WTC11 (cell line): Measurements from ENCODE around the gene TPGS1. TPM values are rescaled to one million over a fixed set of nuclear protein-coding genes. Genes with fewer than 3 reads are reported as not detected.

Source experiments
- ATAC-seq: fragments of 200-7000 bp; cut with Tn5 transposase; 2 replicates; pipeline ENCODE4 v1.10.0; 2021; ENCODE audit warnings: mild to moderate bottlenecking, moderate library complexity
- CTCF ChIA-PET: fragments of 300-600 bp; sonication (Branson Sonifier 250); formaldehyde crosslinking; loops from one replicate; lab custom pipeline; 2021; ENCODE audit warnings: antibody characterized with exemption; lab: Charles Lee
- POLR2A ChIA-PET: fragments of 350-600 bp; sonication (Branson Sonifier 250); formaldehyde crosslinking; loops from one replicate; lab custom pipeline; 2021; ENCODE audit warnings: antibody characterized with exemption; lab: Charles Lee
- DNase-seq: peaks from one replicate; pipeline ENCODE4 v3.0.0; 2021; ENCODE audit warnings: low spot score
- H3K27ac Mint-ChIP-seq: 2 replicates; pipeline ENCODE4 v1.8.0; 2021; ENCODE audit warnings: mixed read lengths
- H3K27me3 Mint-ChIP-seq: 2 replicates; pipeline ENCODE4 v1.8.0; 2021; ENCODE audit warnings: low read depth, mild to moderate bottlenecking, moderate library complexity, mixed read lengths
- H3K36me3 Mint-ChIP-seq: 2 replicates; pipeline ENCODE4 v1.8.0; 2021; ENCODE audit warnings: mixed read lengths
- H3K4me1 Mint-ChIP-seq: 2 replicates; pipeline ENCODE4 v1.8.0; 2022; ENCODE audit warnings: mixed read lengths
- H3K4me3 Mint-ChIP-seq: 2 replicates; pipeline ENCODE4 v1.8.0; 2021; ENCODE audit warnings: mild to moderate bottlenecking, moderate library complexity, mixed read lengths
- H3K9me3 Mint-ChIP-seq: 2 replicates; pipeline ENCODE4 v1.8.0; 2021; ENCODE audit warnings: mixed read lengths
- CBFB ChIP-seq: sonication (generic); formaldehyde crosslinking; IDR thresholded peaks from 2 replicates; pipeline ENCODE4 v1.8.1; 2022; ENCODE audit warnings: mild to moderate bottlenecking, low read depth, missing genetic modification reagents
- CREM ChIP-seq: sonication (generic); formaldehyde crosslinking; IDR thresholded peaks from 2 replicates; pipeline ENCODE4 v1.8.1; 2022; ENCODE audit warnings: mild to moderate bottlenecking, missing genetic modification reagents, moderate library complexity
- ESRRA ChIP-seq: sonication (generic); formaldehyde crosslinking; IDR thresholded peaks from 2 replicates; pipeline ENCODE4 v1.8.1; 2022; ENCODE audit warnings: mild to moderate bottlenecking, missing genetic modification reagents, borderline replicate concordance
- FOXK1 ChIP-seq: sonication (generic); formaldehyde crosslinking; IDR thresholded peaks from 2 replicates; pipeline ENCODE4 v1.8.0; 2022; ENCODE audit warnings: mild to moderate bottlenecking, moderate library complexity, missing genetic modification reagents
- FOXP1 ChIP-seq: sonication (generic); formaldehyde crosslinking; IDR thresholded peaks from 2 replicates; pipeline ENCODE4 v1.8.0; 2022; ENCODE audit warnings: missing genetic modification reagents, mild to moderate bottlenecking, moderate library complexity, borderline replicate concordance
- PRRX2 ChIP-seq: fragments of 250-450 bp; sonication (Bioruptor Pico); IDR thresholded peaks from 2 replicates; pipeline ENCODE4 v1.8.0; 2021; ENCODE audit warnings: mild to moderate bottlenecking
- RELA ChIP-seq: sonication (generic); formaldehyde crosslinking; IDR thresholded peaks from 2 replicates; pipeline ENCODE4 v1.8.1; 2022; ENCODE audit warnings: missing genetic modification reagents, mild to moderate bottlenecking, borderline replicate concordance
- TEAD1 ChIP-seq: sonication (generic); formaldehyde crosslinking; IDR thresholded peaks from 2 replicates; pipeline ENCODE4 v1.8.0; 2022; ENCODE audit warnings: mild to moderate bottlenecking, missing genetic modification reagents
- ZNF263 ChIP-seq: sonication (generic); formaldehyde crosslinking; IDR thresholded peaks from 2 replicates; pipeline ENCODE4 v1.8.1; 2022; ENCODE audit warnings: low read depth, mild to moderate bottlenecking, moderate library complexity, missing genetic modification reagents
- ZNF396 ChIP-seq: fragments of 250-450 bp; sonication (Bioruptor Pico); IDR thresholded peaks from 2 replicates; pipeline ENCODE4 v1.8.0; 2021; ENCODE audit warnings: mild to moderate bottlenecking, moderate library complexity, borderline replicate concordance
- ZNF416 ChIP-seq: fragments of 250-450 bp; sonication (Bioruptor Pico); IDR thresholded peaks from 2 replicates; pipeline ENCODE4 v1.9.0; 2021; ENCODE audit warnings: mild to moderate bottlenecking, inconsistent platforms
- total RNA-seq: library from RNA; stranded (reverse); gene quantifications from 3 replicates; pipeline ENCODE4 v1.2.3, GENCODE V29; 2021
- TF ChIP-seq, protein P1 (sequence below): fragments of 250-450 bp; sonication (Bioruptor Pico); IDR thresholded peaks from 2 replicates; pipeline ENCODE4 v1.8.0; 2021; ENCODE audit warnings: mild to moderate bottlenecking
- TF ChIP-seq, protein P2 (sequence below): sonication (generic); formaldehyde crosslinking; IDR thresholded peaks from 2 replicates; pipeline ENCODE4 v1.8.1; 2023; ENCODE audit warnings: mild to moderate bottlenecking, missing genetic modification reagents, moderate library complexity
- TF ChIP-seq, protein P3 (sequence below): sonication (generic); formaldehyde crosslinking; IDR thresholded peaks from 2 replicates; pipeline ENCODE4 v1.8.0; 2022; ENCODE audit warnings: mild to moderate bottlenecking, missing genetic modification reagents
- TF ChIP-seq, protein P4 (sequence below): sonication (generic); formaldehyde crosslinking; IDR thresholded peaks from 2 replicates; pipeline ENCODE4 v1.8.1; 2022; ENCODE audit warnings: mild to moderate bottlenecking, moderate library complexity, missing genetic modification reagents
- TF ChIP-seq, protein P5 (sequence below): sonication (generic); formaldehyde crosslinking; IDR thresholded peaks from 2 replicates; pipeline ENCODE4 v1.8.1; 2023; ENCODE audit warnings: mild to moderate bottlenecking, missing genetic modification reagents, borderline replicate concordance
- TF ChIP-seq, protein P6 (sequence below): sonication (generic); formaldehyde crosslinking; IDR thresholded peaks from 2 replicates; pipeline ENCODE4 v1.8.1; 2022; ENCODE audit warnings: low read depth, missing genetic modification reagents, borderline replicate concordance
- TF ChIP-seq, protein P7 (sequence below): sonication (generic); formaldehyde crosslinking; IDR thresholded peaks from 2 replicates; pipeline ENCODE4 v1.8.1; 2022; ENCODE audit warnings: mild to moderate bottlenecking, missing genetic modification reagents, moderate library complexity, borderline replicate concordance
- TF ChIP-seq, protein P8 (sequence below): sonication (generic); formaldehyde crosslinking; IDR thresholded peaks from 2 replicates; pipeline ENCODE4 v1.8.0; 2022; ENCODE audit warnings: mild to moderate bottlenecking, missing genetic modification reagents
- TF ChIP-seq, protein P9 (sequence below): sonication (generic); formaldehyde crosslinking; IDR thresholded peaks from 2 replicates; pipeline ENCODE4 v1.8.1; 2023; ENCODE audit warnings: mild to moderate bottlenecking, missing genetic modification reagents

Gene TPGS1
- total RNA-seq, 1 experiment from 2014 or later: 18.8 TPM

DNA sequence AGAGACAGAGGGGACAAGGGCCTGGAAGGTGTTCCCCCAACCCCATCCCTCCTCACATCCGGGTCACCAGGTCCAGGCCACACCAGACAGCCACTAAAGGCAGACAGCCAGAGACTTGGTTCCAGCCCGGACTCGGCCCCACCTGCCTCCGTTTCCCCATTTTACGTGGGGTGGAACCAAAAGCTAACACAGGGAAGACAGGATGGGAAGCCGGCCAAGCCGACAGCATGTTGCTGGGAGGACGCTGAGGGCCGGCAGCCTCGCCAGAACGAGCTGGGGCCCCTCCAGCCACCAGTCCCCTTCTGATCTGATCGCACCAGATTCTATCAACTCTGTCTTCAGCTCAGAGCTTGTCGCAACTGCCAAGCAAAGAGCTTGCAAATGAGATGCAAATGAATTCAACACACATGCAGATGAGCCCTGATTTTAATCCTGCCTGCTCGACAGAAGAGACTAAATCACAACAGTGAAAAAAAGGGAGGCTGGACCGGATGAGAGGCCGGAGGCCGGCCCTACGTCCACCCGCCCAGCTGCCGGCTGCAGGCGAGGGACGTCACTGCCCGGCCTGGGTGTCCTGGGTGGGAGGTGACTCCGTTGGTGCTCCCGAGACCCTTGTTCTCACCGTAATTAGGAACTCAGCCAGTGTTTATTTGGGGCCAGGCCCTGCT, 28.9 kb upstream of the TPGS1 start:
- no peak for ATAC-seq
- H3K4me1 Mint-ChIP-seq: no peaks in the 10 kb centered on the region; the same call in 1 of the 2 replicates
- peaks cover 23% of the 10 kb centered on the region for H3K9me3 Mint-ChIP-seq
- ChIA-PET CTCF (interaction anchor here (1.0 to 2.3 kb wide), 8 partner anchors 17 to 168 kb away, joined by 3 to 15 read pairs (median 4); partner anchors contain the start of genes C2CD4C and SHC2), POLR2A (interaction anchor here (0.8 to 1.5 kb wide), 2 partner anchors 11 to 29 kb away, joined by 3 to 4 read pairs; no protein-coding TSS in a partner anchor)
- peaks cover 8% of the 10 kb centered on the region for H3K36me3 Mint-ChIP-seq
- no peak overlapping the region for H3K27ac Mint-ChIP-seq
- H3K4me3 Mint-ChIP-seq: no peak overlapping the region
- DNase-seq: no peak
- H3K27me3 Mint-ChIP-seq: peaks cover 14% of the 10 kb centered on the region; the same call in 1 of the 2 replicates
- TF ChIP-seq, protein P1, sequence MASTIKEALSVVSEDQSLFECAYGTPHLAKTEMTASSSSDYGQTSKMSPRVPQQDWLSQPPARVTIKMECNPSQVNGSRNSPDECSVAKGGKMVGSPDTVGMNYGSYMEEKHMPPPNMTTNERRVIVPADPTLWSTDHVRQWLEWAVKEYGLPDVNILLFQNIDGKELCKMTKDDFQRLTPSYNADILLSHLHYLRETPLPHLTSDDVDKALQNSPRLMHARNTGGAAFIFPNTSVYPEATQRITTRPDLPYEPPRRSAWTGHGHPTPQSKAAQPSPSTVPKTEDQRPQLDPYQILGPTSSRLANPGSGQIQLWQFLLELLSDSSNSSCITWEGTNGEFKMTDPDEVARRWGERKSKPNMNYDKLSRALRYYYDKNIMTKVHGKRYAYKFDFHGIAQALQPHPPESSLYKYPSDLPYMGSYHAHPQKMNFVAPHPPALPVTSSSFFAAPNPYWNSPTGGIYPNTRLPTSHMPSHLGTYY: no peak
- no peak for TF ChIP-seq CREM
- TF ChIP-seq, protein P2, sequence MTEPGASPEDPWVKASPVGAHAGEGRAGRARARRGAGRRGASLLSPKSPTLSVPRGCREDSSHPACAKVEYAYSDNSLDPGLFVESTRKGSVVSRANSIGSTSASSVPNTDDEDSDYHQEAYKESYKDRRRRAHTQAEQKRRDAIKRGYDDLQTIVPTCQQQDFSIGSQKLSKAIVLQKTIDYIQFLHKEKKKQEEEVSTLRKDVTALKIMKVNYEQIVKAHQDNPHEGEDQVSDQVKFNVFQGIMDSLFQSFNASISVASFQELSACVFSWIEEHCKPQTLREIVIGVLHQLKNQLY (CRISPR knock-in tag): no peak
- TF ChIP-seq, protein P3, sequence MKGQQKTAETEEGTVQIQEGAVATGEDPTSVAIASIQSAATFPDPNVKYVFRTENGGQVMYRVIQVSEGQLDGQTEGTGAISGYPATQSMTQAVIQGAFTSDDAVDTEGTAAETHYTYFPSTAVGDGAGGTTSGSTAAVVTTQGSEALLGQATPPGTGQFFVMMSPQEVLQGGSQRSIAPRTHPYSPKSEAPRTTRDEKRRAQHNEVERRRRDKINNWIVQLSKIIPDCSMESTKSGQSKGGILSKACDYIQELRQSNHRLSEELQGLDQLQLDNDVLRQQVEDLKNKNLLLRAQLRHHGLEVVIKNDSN (CRISPR knock-in tag): no peak
- TF ChIP-seq TEAD1: no peak
- TF ChIP-seq, protein P4, sequence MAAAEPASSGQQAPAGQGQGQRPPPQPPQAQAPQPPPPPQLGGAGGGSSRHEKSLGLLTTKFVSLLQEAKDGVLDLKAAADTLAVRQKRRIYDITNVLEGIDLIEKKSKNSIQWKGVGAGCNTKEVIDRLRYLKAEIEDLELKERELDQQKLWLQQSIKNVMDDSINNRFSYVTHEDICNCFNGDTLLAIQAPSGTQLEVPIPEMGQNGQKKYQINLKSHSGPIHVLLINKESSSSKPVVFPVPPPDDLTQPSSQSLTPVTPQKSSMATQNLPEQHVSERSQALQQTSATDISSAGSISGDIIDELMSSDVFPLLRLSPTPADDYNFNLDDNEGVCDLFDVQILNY: no peak

DNA sequence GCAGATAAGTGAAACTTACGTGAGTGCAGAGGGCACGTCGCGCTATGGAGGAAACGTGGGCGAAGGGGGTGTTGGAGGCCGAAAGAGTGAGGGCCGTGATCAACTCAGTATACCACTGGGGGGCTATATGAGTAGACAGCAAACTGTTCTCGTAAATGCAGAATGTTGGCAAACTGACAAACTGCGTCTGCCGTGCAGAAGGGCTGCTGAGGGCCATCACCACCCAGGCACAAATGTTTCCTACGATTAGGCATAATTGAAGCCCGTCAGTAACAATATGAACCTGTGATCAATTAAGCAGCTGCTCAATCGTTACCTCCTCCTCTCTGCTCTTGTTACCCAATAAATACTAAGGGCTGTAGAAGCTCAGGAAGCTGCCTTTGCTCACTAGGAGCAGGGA, 28.3 kb upstream of the TPGS1 start:
- Mint-ChIP-seq H3K27me3 (peaks cover 14% of the 10 kb centered on the region; the same call in 1 of the 2 replicates), H3K9me3 (peaks cover 23% of the 10 kb centered on the region), H3K27ac (no peak overlapping the region), H3K4me1 (no peaks in the 10 kb centered on the region; the same call in 1 of the 2 replicates), H3K4me3 (no peak overlapping the region), H3K36me3 (peaks cover 8% of the 10 kb centered on the region)
- ChIA-PET CTCF (interaction anchor here (1.0 to 2.3 kb wide), 7 partner anchors 10 to 169 kb away, joined by 3 to 15 read pairs (median 6); partner anchors contain the start of gene C2CD4C), POLR2A (interaction anchor here (0.8 to 1.5 kb wide), 2 partner anchors 10 to 30 kb away, joined by 3 to 4 read pairs; no protein-coding TSS in a partner anchor)
- ATAC-seq: no peak
- DNase-seq: no peak
- TF ChIP-seq CREM: no peak
- TF ChIP-seq, protein P5, sequence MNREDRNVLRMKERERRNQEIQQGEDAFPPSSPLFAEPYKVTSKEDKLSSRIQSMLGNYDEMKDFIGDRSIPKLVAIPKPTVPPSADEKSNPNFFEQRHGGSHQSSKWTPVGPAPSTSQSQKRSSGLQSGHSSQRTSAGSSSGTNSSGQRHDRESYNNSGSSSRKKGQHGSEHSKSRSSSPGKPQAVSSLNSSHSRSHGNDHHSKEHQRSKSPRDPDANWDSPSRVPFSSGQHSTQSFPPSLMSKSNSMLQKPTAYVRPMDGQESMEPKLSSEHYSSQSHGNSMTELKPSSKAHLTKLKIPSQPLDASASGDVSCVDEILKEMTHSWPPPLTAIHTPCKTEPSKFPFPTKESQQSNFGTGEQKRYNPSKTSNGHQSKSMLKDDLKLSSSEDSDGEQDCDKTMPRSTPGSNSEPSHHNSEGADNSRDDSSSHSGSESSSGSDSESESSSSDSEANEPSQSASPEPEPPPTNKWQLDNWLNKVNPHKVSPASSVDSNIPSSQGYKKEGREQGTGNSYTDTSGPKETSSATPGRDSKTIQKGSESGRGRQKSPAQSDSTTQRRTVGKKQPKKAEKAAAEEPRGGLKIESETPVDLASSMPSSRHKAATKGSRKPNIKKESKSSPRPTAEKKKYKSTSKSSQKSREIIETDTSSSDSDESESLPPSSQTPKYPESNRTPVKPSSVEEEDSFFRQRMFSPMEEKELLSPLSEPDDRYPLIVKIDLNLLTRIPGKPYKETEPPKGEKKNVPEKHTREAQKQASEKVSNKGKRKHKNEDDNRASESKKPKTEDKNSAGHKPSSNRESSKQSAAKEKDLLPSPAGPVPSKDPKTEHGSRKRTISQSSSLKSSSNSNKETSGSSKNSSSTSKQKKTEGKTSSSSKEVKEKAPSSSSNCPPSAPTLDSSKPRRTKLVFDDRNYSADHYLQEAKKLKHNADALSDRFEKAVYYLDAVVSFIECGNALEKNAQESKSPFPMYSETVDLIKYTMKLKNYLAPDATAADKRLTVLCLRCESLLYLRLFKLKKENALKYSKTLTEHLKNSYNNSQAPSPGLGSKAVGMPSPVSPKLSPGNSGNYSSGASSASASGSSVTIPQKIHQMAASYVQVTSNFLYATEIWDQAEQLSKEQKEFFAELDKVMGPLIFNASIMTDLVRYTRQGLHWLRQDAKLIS: no peak
- TF ChIP-seq TEAD1: no peak
- TF ChIP-seq FOXP1 (CRISPR knock-in tag): no peak
- no peak for TF ChIP-seq ZNF416 (CRISPR knock-in tag)
- TF ChIP-seq, protein P6, sequence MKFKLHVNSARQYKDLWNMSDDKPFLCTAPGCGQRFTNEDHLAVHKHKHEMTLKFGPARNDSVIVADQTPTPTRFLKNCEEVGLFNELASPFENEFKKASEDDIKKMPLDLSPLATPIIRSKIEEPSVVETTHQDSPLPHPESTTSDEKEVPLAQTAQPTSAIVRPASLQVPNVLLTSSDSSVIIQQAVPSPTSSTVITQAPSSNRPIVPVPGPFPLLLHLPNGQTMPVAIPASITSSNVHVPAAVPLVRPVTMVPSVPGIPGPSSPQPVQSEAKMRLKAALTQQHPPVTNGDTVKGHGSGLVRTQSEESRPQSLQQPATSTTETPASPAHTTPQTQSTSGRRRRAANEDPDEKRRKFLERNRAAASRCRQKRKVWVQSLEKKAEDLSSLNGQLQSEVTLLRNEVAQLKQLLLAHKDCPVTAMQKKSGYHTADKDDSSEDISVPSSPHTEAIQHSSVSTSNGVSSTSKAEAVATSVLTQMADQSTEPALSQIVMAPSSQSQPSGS (CRISPR knock-in tag): no peak
- TF ChIP-seq, protein P7, sequence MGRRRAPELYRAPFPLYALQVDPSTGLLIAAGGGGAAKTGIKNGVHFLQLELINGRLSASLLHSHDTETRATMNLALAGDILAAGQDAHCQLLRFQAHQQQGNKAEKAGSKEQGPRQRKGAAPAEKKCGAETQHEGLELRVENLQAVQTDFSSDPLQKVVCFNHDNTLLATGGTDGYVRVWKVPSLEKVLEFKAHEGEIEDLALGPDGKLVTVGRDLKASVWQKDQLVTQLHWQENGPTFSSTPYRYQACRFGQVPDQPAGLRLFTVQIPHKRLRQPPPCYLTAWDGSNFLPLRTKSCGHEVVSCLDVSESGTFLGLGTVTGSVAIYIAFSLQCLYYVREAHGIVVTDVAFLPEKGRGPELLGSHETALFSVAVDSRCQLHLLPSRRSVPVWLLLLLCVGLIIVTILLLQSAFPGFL (CRISPR knock-in tag): no peak
- no peak for TF ChIP-seq CBFB (CRISPR knock-in tag)
- no peak for TF ChIP-seq PRRX2
- TF ChIP-seq ESRRA (CRISPR knock-in tag): no peak
- no peak for TF ChIP-seq FOXK1
- TF ChIP-seq, protein P8, sequence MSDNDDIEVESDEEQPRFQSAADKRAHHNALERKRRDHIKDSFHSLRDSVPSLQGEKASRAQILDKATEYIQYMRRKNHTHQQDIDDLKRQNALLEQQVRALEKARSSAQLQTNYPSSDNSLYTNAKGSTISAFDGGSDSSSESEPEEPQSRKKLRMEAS (CRISPR knock-in tag): no peak
- TF ChIP-seq ZNF263 (CRISPR knock-in tag): no peak
- TF ChIP-seq, protein P9, sequence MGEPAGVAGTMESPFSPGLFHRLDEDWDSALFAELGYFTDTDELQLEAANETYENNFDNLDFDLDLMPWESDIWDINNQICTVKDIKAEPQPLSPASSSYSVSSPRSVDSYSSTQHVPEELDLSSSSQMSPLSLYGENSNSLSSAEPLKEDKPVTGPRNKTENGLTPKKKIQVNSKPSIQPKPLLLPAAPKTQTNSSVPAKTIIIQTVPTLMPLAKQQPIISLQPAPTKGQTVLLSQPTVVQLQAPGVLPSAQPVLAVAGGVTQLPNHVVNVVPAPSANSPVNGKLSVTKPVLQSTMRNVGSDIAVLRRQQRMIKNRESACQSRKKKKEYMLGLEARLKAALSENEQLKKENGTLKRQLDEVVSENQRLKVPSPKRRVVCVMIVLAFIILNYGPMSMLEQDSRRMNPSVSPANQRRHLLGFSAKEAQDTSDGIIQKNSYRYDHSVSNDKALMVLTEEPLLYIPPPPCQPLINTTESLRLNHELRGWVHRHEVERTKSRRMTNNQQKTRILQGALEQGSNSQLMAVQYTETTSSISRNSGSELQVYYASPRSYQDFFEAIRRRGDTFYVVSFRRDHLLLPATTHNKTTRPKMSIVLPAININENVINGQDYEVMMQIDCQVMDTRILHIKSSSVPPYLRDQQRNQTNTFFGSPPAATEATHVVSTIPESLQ (CRISPR knock-in tag): no peak
- TF ChIP-seq ZNF396: no peak
- TF ChIP-seq RELA (CRISPR knock-in tag): no peak
